SU-DHL-6 (cell line): ENCODE results near the gene FAM171A1.

Experiments
- H2AFZ ChIP-seq: fragments of 200-600 bp; sonication (generic); 2 replicates; pipeline ENCODE4 v1.6.1; 2014; ENCODE audit warnings: low read depth, mild to moderate bottlenecking, moderate library complexity, mixed read lengths, antibody characterized with exemption, low read length; ENCODE audit not compliant: severe bottlenecking
- H3F3A ChIP-seq: fragments of 200-600 bp; shearing (Covaris generic); 2 replicates; pipeline ENCODE4 v1.6.0; 2016; ENCODE audit warnings: antibody characterized with exemption, mild to moderate bottlenecking; ENCODE audit not compliant: insufficient read depth
- H3K27ac ChIP-seq: fragments of 200-600 bp; sonication (generic); 2 replicates; pipeline ENCODE4 v1.5.1; 2016; ENCODE audit warnings: low read depth, mild to moderate bottlenecking, low read length, moderate library complexity, mixed read lengths
- H3K27me3 ChIP-seq: fragments of 200-600 bp; sonication (generic), shearing (Covaris generic); 2 replicates; pipeline ENCODE4 v1.6.0; 2014; ENCODE audit warnings: mild to moderate bottlenecking, low read length
- H3K36me3 ChIP-seq: fragments of 200-600 bp; sonication (generic); 2 replicates; pipeline ENCODE4 v1.6.1; 2014; ENCODE audit warnings: mild to moderate bottlenecking, low read length, mixed read lengths
- H3K4me2 ChIP-seq: fragments of 300-600, 200-600 bp; shearing (Covaris generic), sonication (generic); 2 replicates; pipeline ENCODE4 v1.6.0; 2014; ENCODE audit warnings: low read length, low read depth, mild to moderate bottlenecking; ENCODE audit not compliant: poor library complexity, severe bottlenecking
- H3K4me3 ChIP-seq: fragments of 200-600 bp; sonication (generic); 2 replicates; pipeline ENCODE4 v1.5.1; 2014; ENCODE audit warnings: antibody characterized with exemption, low read length, mild to moderate bottlenecking, mixed read lengths; ENCODE audit not compliant: insufficient read depth, poor library complexity, severe bottlenecking
- H3K79me2 ChIP-seq: fragments of 200-600 bp; sonication (generic); 2 replicates; pipeline ENCODE4 v1.6.1; 2014; ENCODE audit warnings: mild to moderate bottlenecking, low read length, moderate library complexity; ENCODE audit not compliant: insufficient read depth
- H3K9ac ChIP-seq: fragments of 200-600 bp; sonication (generic); 2 replicates; pipeline ENCODE4 v1.7.0; 2014; ENCODE audit warnings: mild to moderate bottlenecking, low read length
- H3K9me2 ChIP-seq: fragments of 200-600 bp; sonication (generic); replicated peaks from 2 replicates; pipeline ENCODE4 v1.6.1; 2014; ENCODE audit warnings: low read length; ENCODE audit not compliant: insufficient read depth
- H3K9me3 ChIP-seq: fragments of 200-600 bp; sonication (generic); 2 replicates; pipeline ENCODE4 v1.6.1; 2014; ENCODE audit warnings: low read length, mixed read lengths; ENCODE audit not compliant: insufficient read depth
- H4K20me1 ChIP-seq: fragments of 200-600 bp; sonication (generic); 2 replicates; pipeline ENCODE4 v1.6.1; 2014; ENCODE audit warnings: low read depth, mild to moderate bottlenecking, antibody characterized with exemption, low read length, moderate library complexity, mixed read lengths
- CTCF ChIP-seq: fragments of 200-600 bp; sonication (generic); IDR thresholded peaks from one replicate; pipeline ENCODE4 v1.5.1; 2017; ENCODE audit warnings: antibody characterized with exemption, mild to moderate bottlenecking, low read length, moderate library complexity; ENCODE audit not compliant: insufficient read depth, poor library complexity, severe bottlenecking
- EZH2phosphoT487 ChIP-seq: fragments of 200-600 bp; sonication (generic), shearing (Covaris generic); conservative IDR thresholded peaks from 2 replicates; pipeline ENCODE4 v1.6.1; 2018; ENCODE audit warnings: mild to moderate bottlenecking, antibody characterized with exemption, low read length, moderate library complexity, mixed read lengths

Gene FAM171A1

GRCh38 chr10:15295537-15296325 is 75.4 kb downstream of the FAM171A1 start:
- no peak overlapping the region for H3K4me2 ChIP-seq
- no peak overlapping the region for H3K9ac ChIP-seq
- no peaks in the 10 kb centered on the region for H3K79me2 ChIP-seq
- no peaks in the 10 kb centered on the region for H4K20me1 ChIP-seq
- H3K9me2 ChIP-seq: no peaks in the 10 kb centered on the region
- no peak overlapping the region for H2AFZ ChIP-seq
- no peak for TF ChIP-seq CTCF
- H3K27me3 ChIP-seq: no peaks in the 10 kb centered on the region
- no peaks in the 10 kb centered on the region for H3K9me3 ChIP-seq
- no peak overlapping the region for H3K27ac ChIP-seq
- H3K36me3 ChIP-seq: no peaks in the 10 kb centered on the region
- no peak overlapping the region for H3K4me3 ChIP-seq
- no peaks in the 10 kb centered on the region for H3F3A ChIP-seq

- Histone ChIP-seq H3K9ac (no peak overlapping the region), H3K4me2 (no peak overlapping the region), H3K9me3 (no peaks in the 10 kb centered on the region), H3K27me3 (no peaks in the 10 kb centered on the region), H3F3A (no peaks in the 10 kb centered on the region), H2AFZ (no peak overlapping the region), H3K36me3 (no peaks in the 10 kb centered on the region), H3K4me3 (no peak overlapping the region), H3K9me2 (no peaks in the 10 kb centered on the region), H4K20me1 (no peaks in the 10 kb centered on the region), H3K79me2 (no peaks in the 10 kb centered on the region), H3K27ac (no peak overlapping the region)
- TF ChIP-seq EZH2phosphoT487 (no peak), CTCF (no peak)
Observed at GRCh38 chr10:15293862-15294842, 76.9 kb downstream of the FAM171A1 start.

- Histone ChIP-seq H3K36me3 (no peaks in the 10 kb centered on the region), H3K9me3 (no peaks in the 10 kb centered on the region), H4K20me1 (no peaks in the 10 kb centered on the region), H3K27me3 (no peaks in the 10 kb centered on the region), H3K9ac (no peak overlapping the region), H3K79me2 (no peaks in the 10 kb centered on the region), H3K4me2 (no peak overlapping the region), H2AFZ (no peak overlapping the region), H3F3A (no peaks in the 10 kb centered on the region), H3K9me2 (no peaks in the 10 kb centered on the region), H3K4me3 (no peak overlapping the region), H3K27ac (no peak overlapping the region)
- no peak for TF ChIP-seq CTCF
- no peak for TF ChIP-seq EZH2phosphoT487
Observed at GRCh38 chr10:15290671-15291070, 80.4 kb downstream of the FAM171A1 start.
